PC-9 (cell line): Measurements from ENCODE around the gene HK3.

ENCODE experiments used
- CTCF ChIP-seq: fragments of 200-600 bp; sonication (generic); conservative IDR thresholded peaks from 2 replicates; pipeline ENCODE4 v1.6.1; 2017; ENCODE audit warnings: mixed run types, antibody characterized with exemption, mild to moderate bottlenecking, moderate library complexity
- EZH2 ChIP-seq: fragments of 200-600 bp; sonication (generic); IDR thresholded peaks from 2 replicates; pipeline ENCODE4 v1.8.0; 2017; ENCODE audit warnings: antibody characterized with exemption, low read depth

- TF ChIP-seq CTCF (no peak), EZH2 (no peak)
These were observed 16.6 kb downstream of the HK3 start for GRCh38 chr5:176882567-176882903.
